HUES64 (cell line): ENCODE results near the gene ACAD10.

Experiments
- H3K27ac ChIP-seq: 2 replicates; pipeline ENCODE4 v1.7.0; 2013; ENCODE audit warnings: low read depth, low read length, inconsistent platforms
- H3K27me3 ChIP-seq: 2 replicates; pipeline ENCODE4 v1.6.1; 2013; ENCODE audit warnings: mild to moderate bottlenecking, low read length; ENCODE audit not compliant: insufficient read depth
- H3K36me3 ChIP-seq: 2 replicates; pipeline ENCODE4 v1.6.1; 2013; ENCODE audit warnings: mild to moderate bottlenecking, low read length; ENCODE audit not compliant: insufficient read depth
- H3K4me1 ChIP-seq: 2 replicates; pipeline ENCODE4 v1.6.1; 2013; ENCODE audit warnings: mild to moderate bottlenecking, low read length, moderate library complexity; ENCODE audit not compliant: insufficient read depth
- H3K4me3 ChIP-seq: 2 replicates; pipeline ENCODE4 v1.5.1; 2013; ENCODE audit warnings: mild to moderate bottlenecking, low read length, moderate library complexity
- H3K9ac ChIP-seq: 2 replicates; pipeline ENCODE4 v1.6.1; 2013; ENCODE audit warnings: mild to moderate bottlenecking, low read depth, low read length
- H3K9me3 ChIP-seq: 2 replicates; pipeline ENCODE4 v1.6.1; 2013; ENCODE audit warnings: low read depth, low read length; ENCODE audit not compliant: insufficient read depth
- WGBS: fragments of 150-250, 120-280 bp; methylation state at CpG from one replicate; pipeline ENCODE4 v1.1.7; 2013; ENCODE audit warnings: missing lambda C conversion rate; 5-methylcytosine and 5-hydroxymethylcytosine counted together

ACAD10 gene

GRCh38 chr12:111777345-111778045 lies 91.6 kb downstream of the ACAD10 start:
- Histone ChIP-seq H3K27me3 (no peaks in the 10 kb centered on the region), H3K4me3 (no peak overlapping the region), H3K27ac (no peak overlapping the region), H3K9ac (no peak overlapping the region), H3K36me3 (0 out of 2 replicates have a peak, but pooled peaks cover 6% of the 10 kb centered on the region), H3K4me1 (peaks cover 14% of the 10 kb centered on the region; the same call in 1 of the 2 replicates), H3K9me3 (no peaks in the 10 kb centered on the region)
- WGBS, result 95% methylated on average over 16 of the region's 16 CpGs

GRCh38 chr12:111780166-111780565 lies 94.3 kb downstream of the ACAD10 start:
- 94% methylated on average over 10 of the region's 10 CpGs for WGBS
- H3K4me1 ChIP-seq, result peaks cover 7% of the 10 kb centered on the region; the same call in 1 of the 2 replicates
- no peaks in the 10 kb centered on the region for H3K27me3 ChIP-seq
- no peaks in the 10 kb centered on the region for H3K9me3 ChIP-seq
- no peak overlapping the region for H3K27ac ChIP-seq
- no peak overlapping the region for H3K4me3 ChIP-seq
- no peak overlapping the region for H3K9ac ChIP-seq
- H3K36me3 ChIP-seq, result peaks cover 25% of the 10 kb centered on the region; the same call in 1 of the 2 replicates

- Histone ChIP-seq H3K36me3 (peaks cover 30% of the 10 kb centered on the region), H3K27me3 (no peaks in the 10 kb centered on the region), H3K4me1 (0 out of 2 replicates have a peak, but pooled peaks cover 2% of the 10 kb centered on the region), H3K27ac (no peak overlapping the region), H3K9me3 (no peaks in the 10 kb centered on the region), H3K4me3 (no peak overlapping the region), H3K9ac (no peak overlapping the region)
- WGBS, result 95% methylated on average over 5 of the region's 5 CpGs
These were observed 94.8 kb downstream of the ACAD10 start for GRCh38 chr12:111780615-111781014.

DNA sequence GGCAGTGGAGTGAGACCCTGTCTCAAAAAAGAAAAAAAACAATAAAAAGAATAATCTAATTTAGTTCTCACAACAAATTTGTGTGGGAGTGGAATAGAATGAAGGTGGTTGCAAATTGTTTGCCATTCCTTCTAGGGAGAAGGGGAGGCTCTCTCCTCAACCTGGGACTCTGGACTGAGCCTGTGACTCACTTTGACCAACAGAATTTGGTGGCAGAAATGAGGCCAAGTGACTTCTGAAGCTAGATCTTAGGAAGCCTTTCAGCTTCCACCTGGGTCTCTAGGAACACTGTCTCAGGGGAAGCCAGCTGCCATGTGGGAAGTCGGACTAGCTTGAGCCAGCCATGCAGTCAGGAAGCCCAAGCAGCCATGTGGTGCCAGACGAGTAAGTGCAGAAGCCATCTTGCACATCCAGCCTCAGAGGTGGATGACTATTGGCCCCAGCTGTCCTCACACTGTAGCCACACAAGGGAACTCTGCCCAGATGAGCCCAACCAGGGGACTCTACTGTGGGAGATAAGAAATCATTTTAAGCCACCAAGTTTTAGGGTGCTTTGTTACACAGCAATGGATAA lies 95.3 kb downstream of the ACAD10 start:
- Histone ChIP-seq H3K9me3 (no peaks in the 10 kb centered on the region), H3K4me1 (no peaks in the 10 kb centered on the region), H3K9ac (no peak overlapping the region), H3K36me3 (peaks cover 33% of the 10 kb centered on the region), H3K4me3 (no peak overlapping the region), H3K27ac (no peak overlapping the region), H3K27me3 (no peaks in the 10 kb centered on the region)
- WGBS, result 89% methylated on average over 2 of the region's 2 CpGs

DNA sequence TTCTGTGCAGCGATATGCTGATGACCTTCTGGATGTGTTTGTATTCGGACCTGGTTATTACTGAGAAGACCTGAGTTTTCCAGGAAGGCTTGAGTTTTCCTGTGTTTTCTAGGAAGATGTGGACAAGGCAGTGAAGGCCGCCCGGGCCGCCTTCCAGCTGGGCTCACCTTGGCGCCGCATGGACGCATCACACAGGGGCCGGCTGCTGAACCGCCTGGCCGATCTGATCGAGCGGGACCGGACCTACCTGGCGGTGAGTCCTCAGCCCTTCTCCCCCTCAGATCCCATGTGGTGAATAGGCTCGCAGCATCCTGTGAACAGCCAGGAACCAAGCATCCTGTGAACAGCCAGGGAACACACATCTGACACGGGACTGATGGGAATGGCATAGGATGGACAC lies 97.2 kb downstream of the ACAD10 start:
- Histone ChIP-seq H3K36me3 (peaks cover 38% of the 10 kb centered on the region), H3K4me3 (no peak overlapping the region), H3K9ac (no peak overlapping the region), H3K4me1 (no peaks in the 10 kb centered on the region), H3K27ac (no peak overlapping the region), H3K27me3 (no peaks in the 10 kb centered on the region), H3K9me3 (no peaks in the 10 kb centered on the region)
- 97% methylated on average over 17 of the region's 17 CpGs for WGBS

GRCh38 chr12:111784953-111785352 lies 99.1 kb downstream of the ACAD10 start:
- no peaks in the 10 kb centered on the region for H3K9me3 ChIP-seq
- H3K27ac ChIP-seq, result no peak overlapping the region
- peaks cover 43% of the 10 kb centered on the region for H3K36me3 ChIP-seq
- H3K27me3 ChIP-seq, result no peaks in the 10 kb centered on the region
- no peaks in the 10 kb centered on the region for H3K4me1 ChIP-seq
- 93% methylated on average over 4 of the region's 4 CpGs for WGBS
- H3K4me3 ChIP-seq, result no peak overlapping the region
- H3K9ac ChIP-seq, result no peak overlapping the region

DNA sequence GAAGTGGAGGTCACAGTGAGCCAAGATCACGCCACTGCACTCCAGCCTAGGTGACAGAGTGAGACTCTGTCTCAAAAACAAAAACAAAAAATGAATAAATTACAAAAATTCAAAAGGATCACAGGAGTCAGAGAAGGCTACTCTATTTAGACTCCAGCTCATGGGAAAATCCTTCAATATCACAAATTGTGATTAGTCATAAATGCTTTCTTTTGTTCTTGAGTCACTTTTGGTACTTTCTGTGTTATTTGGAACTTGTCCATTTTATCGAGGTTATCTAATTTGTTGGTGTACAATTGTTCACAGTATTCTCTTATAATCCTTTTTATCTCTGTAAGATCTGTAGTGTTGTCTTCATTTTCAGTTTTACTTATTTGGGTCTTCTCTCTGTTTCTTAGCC lies 99.8 kb downstream of the ACAD10 start:
- Histone ChIP-seq H3K9me3 (no peaks in the 10 kb centered on the region), H3K27ac (no peak overlapping the region), H3K36me3 (peaks cover 50% of the 10 kb centered on the region), H3K27me3 (no peaks in the 10 kb centered on the region), H3K4me3 (no peak overlapping the region), H3K9ac (no peak overlapping the region), H3K4me1 (no peaks in the 10 kb centered on the region)
- WGBS, result 89% methylated on average over 2 of the region's 2 CpGs

DNA sequence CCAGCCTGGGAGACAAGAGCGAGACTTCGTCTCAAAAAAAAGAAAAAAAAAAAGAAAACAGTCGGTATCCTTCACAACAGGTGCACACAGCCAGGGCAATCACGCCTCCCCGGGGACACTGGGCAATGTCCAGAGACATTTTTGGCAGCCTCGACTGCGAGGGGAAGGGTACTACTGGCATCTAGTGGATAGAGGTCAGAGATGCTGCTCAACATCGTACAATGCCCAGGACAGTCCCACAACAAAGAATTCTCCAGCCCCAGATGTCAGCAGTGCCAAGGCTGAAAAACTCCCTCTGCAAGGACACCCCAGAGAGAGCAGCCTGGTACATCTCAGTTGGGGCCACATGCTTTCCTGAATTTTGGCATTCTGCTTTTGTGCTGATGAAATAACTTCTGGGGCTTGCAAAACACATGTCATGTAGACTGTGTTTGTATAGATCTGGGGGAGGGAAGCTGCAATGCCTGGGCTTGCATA lies 102.4 kb downstream of the ACAD10 start:
- Histone ChIP-seq H3K27me3 (no peaks in the 10 kb centered on the region), H3K9me3 (no peaks in the 10 kb centered on the region), H3K9ac (no peak overlapping the region), H3K4me3 (no peak overlapping the region), H3K36me3 (peaks cover 62% of the 10 kb centered on the region), H3K27ac (no peak overlapping the region), H3K4me1 (no peaks in the 10 kb centered on the region)
- WGBS, result 93% methylated on average over 8 of the region's 8 CpGs

DNA sequence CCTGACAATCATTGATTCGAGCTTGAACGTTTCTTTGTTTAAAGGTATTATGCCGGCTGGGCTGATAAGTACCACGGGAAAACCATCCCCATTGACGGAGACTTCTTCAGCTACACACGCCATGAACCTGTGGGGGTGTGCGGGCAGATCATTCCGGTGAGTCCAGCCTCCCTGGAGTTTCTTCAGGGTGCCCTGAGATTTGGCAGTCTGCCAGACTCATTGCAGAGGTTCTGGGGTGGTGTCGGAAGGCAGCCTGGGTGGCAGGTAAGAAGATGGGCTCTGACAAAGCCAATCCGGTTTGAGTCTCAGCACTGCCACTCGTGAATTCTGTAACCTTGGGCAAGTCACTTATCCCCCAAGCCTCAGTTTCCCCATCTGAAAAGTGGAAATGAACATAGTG lies 103.9 kb downstream of the ACAD10 start:
- Histone ChIP-seq H3K27ac (no peak overlapping the region), H3K9ac (no peak overlapping the region), H3K4me1 (no peaks in the 10 kb centered on the region), H3K27me3 (no peaks in the 10 kb centered on the region), H3K36me3 (peaks cover 55% of the 10 kb centered on the region), H3K4me3 (no peak overlapping the region), H3K9me3 (no peaks in the 10 kb centered on the region)
- WGBS, result 92% methylated on average over 11 of the region's 11 CpGs

GRCh38 chr12:111791507-111791906 lies 105.7 kb downstream of the ACAD10 start:
- Histone ChIP-seq H3K36me3 (peaks cover 51% of the 10 kb centered on the region), H3K9ac (no peak overlapping the region), H3K27ac (no peak overlapping the region), H3K27me3 (no peaks in the 10 kb centered on the region), H3K9me3 (no peaks in the 10 kb centered on the region), H3K4me3 (no peak overlapping the region), H3K4me1 (no peaks in the 10 kb centered on the region)
- WGBS, result 95% methylated on average over 8 of the region's 8 CpGs

- H3K27ac ChIP-seq, result no peak overlapping the region
- H3K9ac ChIP-seq, result no peak overlapping the region
- WGBS, result 93% methylated on average over 27 of the region's 27 CpGs
- no peaks in the 10 kb centered on the region for H3K4me1 ChIP-seq
- H3K4me3 ChIP-seq, result no peak overlapping the region
- no peaks in the 10 kb centered on the region for H3K9me3 ChIP-seq
- peaks cover 47% of the 10 kb centered on the region for H3K36me3 ChIP-seq
- no peaks in the 10 kb centered on the region for H3K27me3 ChIP-seq
These were observed 106.5 kb downstream of the ACAD10 start for GRCh38 chr12:111792155-111792855.
